HepG2 (cell line): ENCODE measurements around the gene POLR1E. TPM values are rescaled to one million over a fixed set of nuclear protein-coding genes. Genes with fewer than 3 reads are reported as not detected.

Experiments used
- DR1 ChIP-seq: sonication (generic); formaldehyde crosslinking; IDR thresholded peaks from 2 replicates; pipeline ENCODE4 v1.8.0; 2021; ENCODE audit warnings: mild to moderate bottlenecking, missing genetic modification reagents, inconsistent platforms
- ESRRA ChIP-seq: sonication (generic); formaldehyde crosslinking; IDR thresholded peaks from 2 replicates; pipeline ENCODE4 v1.5.1; 2020; ENCODE audit warnings: mild to moderate bottlenecking, low read depth, missing genetic modification reagents
- HMGA1 ChIP-seq: sonication (generic); formaldehyde crosslinking; conservative IDR thresholded peaks from 2 replicates; pipeline ENCODE4 v1.4.0; 2020; ENCODE audit warnings: missing genetic modification reagents
- HMGXB4 ChIP-seq, 2 experiments: sonication (generic) in 1 of 2; formaldehyde crosslinking in 1 of 2; IDR thresholded peaks; 2 replicates each; pipeline versions ENCODE4 v1.4.0 to v1.6.1; 2018 to 2020; ENCODE audit warnings: missing genetic modification reagents in 2 of 2, borderline replicate concordance in 1 of 2, low read depth in 1 of 2, mild to moderate bottlenecking in 1 of 2, missing biosample characterization in 1 of 2
- IRF9 ChIP-seq: sonication (generic); formaldehyde crosslinking; IDR thresholded peaks from 2 replicates; pipeline ENCODE4 v1.8.0; 2022; ENCODE audit warnings: missing genetic modification reagents, mild to moderate bottlenecking, borderline replicate concordance
- MTF2 ChIP-seq: sonication (generic); formaldehyde crosslinking; IDR thresholded peaks from 2 replicates; pipeline ENCODE4 v1.5.0; 2020; ENCODE audit warnings: missing genetic modification reagents, borderline replicate concordance
- NAIF1 ChIP-seq: sonication (generic); formaldehyde crosslinking; IDR thresholded peaks from 2 replicates; pipeline ENCODE4 v1.5.0; 2020; ENCODE audit warnings: mild to moderate bottlenecking, missing genetic modification reagents, borderline replicate concordance
- PBX3 ChIP-seq: sonication (generic); formaldehyde crosslinking; IDR thresholded peaks from 2 replicates; pipeline ENCODE4 v1.8.1; 2023; ENCODE audit warnings: missing genetic modification reagents, inconsistent platforms, borderline replicate concordance
- POLR2AphosphoS5 ChIP-seq: IDR thresholded peaks from 2 replicates; pipeline ENCODE4 v1.6.1; 2012; ENCODE audit warnings: low read depth, low read length
- PRDM4 ChIP-seq: sonication (generic); formaldehyde crosslinking; IDR thresholded peaks from 2 replicates; pipeline ENCODE4 v1.9.0; 2021; ENCODE audit warnings: missing genetic modification reagents, borderline replicate concordance
- SCMH1 ChIP-seq: sonication (generic); formaldehyde crosslinking; IDR thresholded peaks from 2 replicates; pipeline ENCODE4 v1.9.0; 2021; ENCODE audit warnings: missing genetic modification reagents, mild to moderate bottlenecking, borderline replicate concordance
- SOX13 ChIP-seq, 3 experiments: fragments of 450-650 bp in 1 of 3; sonication (generic) in 1 of 3; formaldehyde crosslinking in 1 of 3; IDR thresholded peaks in 2 of 3; conservative IDR thresholded peaks in 1 of 3; 2 replicates each; pipeline versions ENCODE4 v1.5.0 to v1.6.1; 2016 to 2020; ENCODE audit warnings: antibody characterized with exemption in 1 of 3, mild to moderate bottlenecking in 1 of 3, missing compliant biosample characterization in 1 of 3, missing genetic modification reagents in 1 of 3, moderate library complexity in 1 of 3
- SP4 ChIP-seq: sonication (generic); formaldehyde crosslinking; IDR thresholded peaks from 2 replicates; pipeline ENCODE4 v1.8.1; 2023; ENCODE audit warnings: mild to moderate bottlenecking, missing genetic modification reagents
- SP5 ChIP-seq: IDR thresholded peaks from 2 replicates; pipeline ENCODE4 v1.6.1; 2016; ENCODE audit warnings: low read depth, borderline replicate concordance
- ZMAT3 ChIP-seq: sonication (generic); formaldehyde crosslinking; conservative IDR thresholded peaks from 2 replicates; pipeline ENCODE4 v1.7.0; 2021; ENCODE audit warnings: missing genetic modification reagents
- ZNF451 ChIP-seq: sonication (generic); formaldehyde crosslinking; IDR thresholded peaks from 2 replicates; pipeline ENCODE4 v1.5.0; 2020; ENCODE audit warnings: mild to moderate bottlenecking, missing genetic modification reagents
- ZNF510 ChIP-seq: sonication (generic); formaldehyde crosslinking; IDR thresholded peaks from 2 replicates; pipeline ENCODE4 v1.4.0; 2020; ENCODE audit warnings: low read depth, mild to moderate bottlenecking, missing genetic modification reagents
- ZNF572 ChIP-seq: sonication (generic); formaldehyde crosslinking; IDR thresholded peaks from 2 replicates; pipeline ENCODE4 v1.5.1; 2020; ENCODE audit warnings: mild to moderate bottlenecking, missing genetic modification reagents
- ZNF580 ChIP-seq: IDR thresholded peaks from 2 replicates; pipeline ENCODE4 v1.6.1; 2016; ENCODE audit warnings: low read depth, borderline replicate concordance
- ZNF644 ChIP-seq: IDR thresholded peaks from 2 replicates; pipeline ENCODE4 v1.6.1; 2016; ENCODE audit warnings: low read depth
- ZNF766 ChIP-seq: sonication (generic); formaldehyde crosslinking; IDR thresholded peaks from 2 replicates; pipeline ENCODE4 v1.5.0; 2020; ENCODE audit warnings: missing genetic modification reagents, borderline replicate concordance
- polyA plus RNA-seq, 8 experiments: library from polyadenylated mRNA; depleted of rRNA in 3 of 8; stranded (reverse) in 7 of 8; unstranded in 1 of 8; fragments of >200 nt; fragmentation: Illumina TruSeq in 4 of 8; extraction: Trizol in 4 of 8; gene quantifications; 2 replicates each; pipeline versions ENCODE4 v1.2.1 to v1.2.3, GENCODE V29; 2011 to 2016; ENCODE audit warnings: low read depth in 4 of 8, missing spikeins in 1 of 8, mixed read lengths in 1 of 8; ENCODE audit not compliant: insufficient read depth in 1 of 8
- total RNA-seq, 5 experiments: library from RNA; depleted of rRNA; stranded (reverse); fragments of >200 nt; fragmentation: Illumina TruSeq; extraction: Trizol; gene quantifications; 2 replicates each; pipeline ENCODE4 v1.2.3, GENCODE V29; 2016; ENCODE audit warnings: low read depth in 1 of 5

Gene POLR1E
- total and polyA plus RNA-seq, 2 of the 13 experiments (the other 11 are each of a cell fraction or from before 2014, with no cell fraction given): 23.0 to 37.8 TPM

- TF ChIP-seq ZNF644 (CRISPR knock-in tag): no peak
- TF ChIP-seq POLR2AphosphoS5: peak; percentile 94
- TF ChIP-seq PRDM4 (CRISPR knock-in tag): no peak
- no peak for TF ChIP-seq ZNF510 (CRISPR knock-in tag)
- peak; percentile 88 for TF ChIP-seq DR1 (CRISPR knock-in tag)
- no peak for TF ChIP-seq ESRRA (CRISPR knock-in tag)
- peak; percentile 88; the same call in 1 of the 2 replicates for TF ChIP-seq MTF2
- TF ChIP-seq ZNF766 (CRISPR knock-in tag): peak; percentile 44; the same call in 1 of the 2 replicates
- no peak for TF ChIP-seq PBX3 (CRISPR knock-in tag)
- no peak for TF ChIP-seq ZNF451 (CRISPR knock-in tag)
- peak; percentile 71; the same call in 1 of the 2 replicates for TF ChIP-seq ZNF580 (CRISPR knock-in tag)
- peak; percentile 83; the same call in 1 of the 2 replicates for TF ChIP-seq IRF9 (CRISPR knock-in tag)
- peak; percentile 70 for TF ChIP-seq SP5 (CRISPR knock-in tag)
- no peak for TF ChIP-seq HMGA1 (CRISPR knock-in tag)
- TF ChIP-seq ZMAT3 (CRISPR knock-in tag): peak; percentile 92
- peak; percentile 99 for TF ChIP-seq SP4 (CRISPR knock-in tag)
- TF ChIP-seq ZNF572: no peak
- TF ChIP-seq SOX13 (IDR thresholded peaks at IDR 0.05): no peak
- TF ChIP-seq SOX13 (CRISPR knock-in tag; conservative IDR thresholded peaks at IDR 0.05 in 1 of 2, IDR thresholded peaks at IDR 0.05 in 1 of 2): no peak; a peak in 1 of 4 replicates
- TF ChIP-seq HMGXB4 (CRISPR knock-in tag; IDR thresholded peaks at IDR 0.05; ENCODE audit: borderline replicate concordance in 1 of 2, low read depth in 1 of 2): peak; percentile 64 to 84; a peak in 3 of 4 replicates
- no peak for TF ChIP-seq SCMH1
- peak; percentile 56; the same call in 1 of the 2 replicates for TF ChIP-seq NAIF1 (CRISPR knock-in tag)
Measured at GRCh38 chr9:37485389-37486255, at the start of gene POLR1E (continued).
